Activated naive CD4-positive, alpha-beta T cell treated with anti-CD3 and anti-CD28 coated beads for 36 hours (primary cell): ENCODE results near the gene HOMER1. TPM values are rescaled to one million over a fixed set of nuclear protein-coding genes. Genes with fewer than 3 reads are reported as not detected.

Experiments
- CTCF ChIA-PET: fragments of 350-600 bp; sonication (Branson Sonifier 250); formaldehyde crosslinking; loops from one replicate; lab custom pipeline; 2021; ENCODE audit warnings: antibody characterized with exemption; lab: Charles Lee
- DNase-seq: peaks from one replicate; pipeline ENCODE4 v3.0.0-alpha.2; 2020
- H3K27ac Mint-ChIP-seq: one replicate; pipeline ENCODE4 v1.8.0; 2021; ENCODE audit warnings: mild to moderate bottlenecking, mixed read lengths
- H3K27me3 Mint-ChIP-seq: one replicate; pipeline ENCODE4 v1.8.0; 2021; ENCODE audit warnings: low read depth, mixed read lengths
- H3K36me3 Mint-ChIP-seq: one replicate; pipeline ENCODE4 v1.8.0; 2021; ENCODE audit warnings: low read depth, mixed read lengths
- H3K4me1 Mint-ChIP-seq: one replicate; pipeline ENCODE4 v1.8.0; 2021; ENCODE audit warnings: low read depth, mixed read lengths
- H3K4me3 Mint-ChIP-seq: one replicate; pipeline ENCODE4 v1.8.0; 2021; ENCODE audit warnings: mild to moderate bottlenecking, moderate library complexity, mixed read lengths
- H3K9me3 Mint-ChIP-seq: one replicate; pipeline ENCODE4 v1.8.0; 2021; ENCODE audit warnings: mixed read lengths
- intact Hi-C: fragments of 100-400 bp; cut with micrococcal nuclease; formaldehyde crosslinking; loops from one replicate; pipeline ENCODE4 v1.15.1; 2023
- total RNA-seq, 2 experiments: library from RNA; stranded (reverse); gene quantifications; one replicate each; pipeline ENCODE4 v1.2.3, GENCODE V29; 2021

The HOMER1 gene, protein sequence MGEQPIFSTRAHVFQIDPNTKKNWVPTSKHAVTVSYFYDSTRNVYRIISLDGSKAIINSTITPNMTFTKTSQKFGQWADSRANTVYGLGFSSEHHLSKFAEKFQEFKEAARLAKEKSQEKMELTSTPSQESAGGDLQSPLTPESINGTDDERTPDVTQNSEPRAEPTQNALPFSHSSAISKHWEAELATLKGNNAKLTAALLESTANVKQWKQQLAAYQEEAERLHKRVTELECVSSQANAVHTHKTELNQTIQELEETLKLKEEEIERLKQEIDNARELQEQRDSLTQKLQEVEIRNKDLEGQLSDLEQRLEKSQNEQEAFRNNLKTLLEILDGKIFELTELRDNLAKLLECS
- 1 to 10 TPM; 3.9 to 5.3 TPM for total RNA-seq

DNA sequence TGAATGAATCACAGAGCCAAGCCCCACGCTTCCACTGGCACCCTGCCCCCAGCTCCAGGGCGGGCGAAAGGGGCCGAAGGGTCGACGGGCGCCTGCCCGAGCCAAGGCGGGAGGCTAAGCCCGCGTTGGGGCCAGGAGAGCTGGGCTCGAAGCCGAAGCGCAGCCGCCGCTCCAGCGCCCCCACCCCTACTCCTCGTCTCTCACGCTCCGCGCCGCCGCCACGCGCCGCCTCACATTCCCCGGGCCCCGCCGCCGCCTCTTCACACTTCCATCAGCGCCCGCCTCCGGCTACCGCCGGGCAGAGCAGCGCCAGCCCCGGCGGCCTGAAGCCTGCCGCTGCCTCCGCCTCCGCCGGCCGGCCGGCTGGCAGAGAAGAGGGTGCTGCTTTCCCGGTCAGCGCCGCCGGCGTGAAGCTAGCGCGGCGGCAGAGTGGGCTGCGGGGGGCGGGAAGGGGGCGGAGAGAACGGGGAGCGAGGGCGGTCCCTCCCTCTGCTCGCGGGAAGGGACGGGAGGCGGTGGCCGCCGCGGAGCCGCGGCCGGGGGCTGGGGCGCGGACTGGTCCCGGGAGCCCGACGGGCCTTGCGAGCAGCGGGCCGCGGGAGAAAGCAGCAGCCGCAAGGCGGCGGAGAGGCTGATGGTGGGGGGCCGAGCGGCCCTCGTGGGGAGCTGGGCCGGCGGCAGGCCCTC lies at the start of gene HOMER1:
TSS of gene HOMER1 (minus strand) at position 431 of the 687 bp plus-strand sequence. CDS start 1,360 bp downstream, outside the sequence.
- CTCF ChIA-PET: interaction anchor here (0.9 to 1.5 kb wide), 2 partner anchors 47 to 381 kb away, joined by 3 read pairs; no protein-coding TSS in a partner anchor

GRCh38 chr5:79563247-79563590 lies 49.3 kb upstream of the HOMER1 start:
- CTCF ChIA-PET: interaction anchor here (0.5 to 0.7 kb wide), 3 partner anchors 23 to 167 kb away, joined by 4 to 6 read pairs (median 5); no protein-coding TSS in a partner anchor
- Mint-ChIP-seq H3K27me3 (no peaks in the 10 kb centered on the region), H3K36me3 (no peaks in the 10 kb centered on the region), H3K4me1 (peaks cover 36% of the 10 kb centered on the region), H3K4me3 (no peak overlapping the region), H3K27ac (no peak overlapping the region), H3K9me3 (no peaks in the 10 kb centered on the region)
- intact Hi-C loops: loop anchor here (2.0 to 5.0 kb wide), 4 partner anchors 578 to 1444 kb away; partner anchors contain the start of gene ARSB
- no peak for DNase-seq

More for the DNA sequence above, at the start of gene HOMER1:
- H3K9me3 Mint-ChIP-seq: no peaks in the 10 kb centered on the region
- DNase-seq: peak; percentile 74
- H3K4me1 Mint-ChIP-seq: peaks cover 38% of the 10 kb centered on the region
- intact Hi-C loops: loop anchor here (1.0 to 10.0 kb wide), 9 partner anchors 47 to 1737 kb away; partner anchors contain the start of genes ARSB, SERINC5, TBCA and TENT2
- H3K36me3 Mint-ChIP-seq: peaks cover 1% of the 10 kb centered on the region
- H3K27ac Mint-ChIP-seq: peak within 1 kb of the TSS; percentile 93
- peak within 1 kb of the TSS; percentile 96 for H3K4me3 Mint-ChIP-seq
- H3K27me3 Mint-ChIP-seq: peaks cover 21% of the 10 kb centered on the region

- H3K4me1 Mint-ChIP-seq: peaks cover 36% of the 10 kb centered on the region
- DNase-seq: no peak
- peak overlapping the region; percentile 99 for H3K27ac Mint-ChIP-seq
- CTCF ChIA-PET: interaction anchor here (0.5 to 1.9 kb wide), 7 partner anchors 23 to 586 kb away, joined by 3 to 6 read pairs (median 4); partner anchors contain the start of gene TENT2
- no peaks in the 10 kb centered on the region for H3K27me3 Mint-ChIP-seq
- no peak overlapping the region for H3K4me3 Mint-ChIP-seq
- H3K9me3 Mint-ChIP-seq: no peaks in the 10 kb centered on the region
- no peaks in the 10 kb centered on the region for H3K36me3 Mint-ChIP-seq
- intact Hi-C loops: loop anchor here (2.0 to 5.0 kb wide), 4 partner anchors 578 to 1445 kb away; partner anchors contain the start of gene ARSB
Measured at GRCh38 chr5:79562351-79563246, 48.7 kb upstream of the HOMER1 start.

GRCh38 chr5:79561525-79561893 lies 47.6 kb upstream of the HOMER1 start:
- Mint-ChIP-seq H3K27me3 (no peaks in the 10 kb centered on the region), H3K36me3 (no peaks in the 10 kb centered on the region), H3K4me1 (peaks cover 37% of the 10 kb centered on the region), H3K4me3 (peak overlapping the region; percentile 4), H3K9me3 (no peaks in the 10 kb centered on the region), H3K27ac (peak overlapping the region; percentile 99)
- CTCF ChIA-PET: interaction anchor here (0.8 to 1.9 kb wide), 6 partner anchors 11 to 522 kb away, joined by 3 to 6 read pairs (median 4); partner anchors contain the start of genes HOMER1 and TENT2
- intact Hi-C loops: loop anchor here (1.0 to 5.0 kb wide), 8 partner anchors 47 to 1446 kb away; partner anchors contain the start of genes HOMER1 and TENT2
- DNase-seq: peak; percentile 66

DNA sequence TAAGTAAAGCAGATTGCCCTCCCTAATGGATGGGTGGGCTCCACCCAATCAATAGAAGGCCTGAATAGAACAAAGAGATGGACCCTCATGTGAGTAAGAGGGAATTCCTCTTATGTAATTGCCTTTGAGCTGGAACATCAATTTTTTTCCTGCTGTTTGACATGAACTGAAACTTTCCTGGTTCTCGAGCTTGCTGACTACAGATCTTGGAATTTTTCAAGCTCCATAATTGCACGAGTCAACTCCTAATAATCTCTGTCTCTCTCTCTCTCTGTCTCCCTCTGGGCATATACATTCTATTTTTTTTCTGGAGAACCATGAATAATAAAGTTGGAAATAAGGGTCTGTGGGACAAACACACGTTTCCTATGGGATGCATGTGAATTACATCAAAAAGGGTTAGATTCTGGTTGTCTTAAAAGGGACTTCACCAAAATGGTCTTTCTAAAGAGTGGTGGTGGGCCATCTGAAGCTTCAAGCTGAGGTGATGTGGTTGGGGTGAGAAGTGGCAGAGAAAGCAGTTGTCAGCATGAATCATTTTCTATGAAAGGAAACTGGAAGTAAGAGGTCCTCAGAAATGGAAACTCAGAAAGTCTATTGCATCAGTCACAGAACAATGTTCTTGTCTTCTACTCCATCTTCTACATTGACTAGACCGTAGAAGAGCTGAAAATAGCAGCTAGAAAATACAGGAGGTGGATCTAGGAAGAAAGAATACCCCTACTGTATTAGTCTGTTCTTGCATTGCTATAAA lies 47.0 kb upstream of the HOMER1 start:
- peak; percentile 62 for DNase-seq
- CTCF ChIA-PET: interaction anchor here (0.8 to 1.9 kb wide), 7 partner anchors 12 to 522 kb away, joined by 3 to 6 read pairs (median 4); partner anchors contain the start of genes HOMER1 and TENT2
- peak overlapping the region; percentile 99 for H3K27ac Mint-ChIP-seq
- peak overlapping the region; percentile 4 for H3K4me3 Mint-ChIP-seq
- H3K4me1 Mint-ChIP-seq: peaks cover 40% of the 10 kb centered on the region
- intact Hi-C loops: loop anchor here (1.0 to 5.0 kb wide), 8 partner anchors 47 to 1446 kb away; partner anchors contain the start of genes HOMER1 and TENT2
- H3K9me3 Mint-ChIP-seq: no peaks in the 10 kb centered on the region
- no peaks in the 10 kb centered on the region for H3K27me3 Mint-ChIP-seq
- no peaks in the 10 kb centered on the region for H3K36me3 Mint-ChIP-seq

GRCh38 chr5:79555418-79555817 lies 41.5 kb upstream of the HOMER1 start:
- intact Hi-C loops: no loop called here
- Mint-ChIP-seq H3K27ac (no peak overlapping the region), H3K9me3 (peaks cover 7% of the 10 kb centered on the region), H3K4me3 (no peak overlapping the region), H3K27me3 (no peaks in the 10 kb centered on the region), H3K4me1 (peaks cover 18% of the 10 kb centered on the region), H3K36me3 (no peaks in the 10 kb centered on the region)
- CTCF ChIA-PET: interaction anchor here (0.9 kb wide), 1 partner anchor 300 kb away, joined by 3 read pairs; no protein-coding TSS in a partner anchor
- no peak for DNase-seq

DNA sequence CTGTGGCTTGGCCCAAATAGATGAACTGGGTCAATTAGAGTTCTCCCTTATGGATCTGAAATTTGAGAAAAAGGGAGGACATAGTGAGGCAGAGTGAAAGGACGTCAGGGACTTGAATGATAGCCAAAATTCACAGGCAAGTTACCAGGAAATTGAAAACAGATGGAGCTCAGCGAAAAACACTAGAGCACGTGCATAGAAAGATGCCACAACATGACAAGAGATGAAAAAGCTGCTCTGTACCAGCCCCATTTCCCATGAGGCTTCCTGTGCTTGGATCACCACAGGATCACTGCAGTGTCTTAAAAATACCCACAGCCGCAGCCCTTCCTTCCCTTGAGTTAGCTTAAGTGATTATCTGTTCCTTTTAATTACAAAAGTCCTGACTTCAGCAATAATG lies 39.0 kb upstream of the HOMER1 start:
- DNase-seq: peak; percentile 19
- H3K4me3 Mint-ChIP-seq: no peak overlapping the region
- intact Hi-C loops: no loop called here
- H3K9me3 Mint-ChIP-seq: peaks cover 7% of the 10 kb centered on the region
- H3K27ac Mint-ChIP-seq: no peak overlapping the region
- no peaks in the 10 kb centered on the region for H3K27me3 Mint-ChIP-seq
- CTCF ChIA-PET: no interaction called here
- peaks cover 12% of the 10 kb centered on the region for H3K4me1 Mint-ChIP-seq
- H3K36me3 Mint-ChIP-seq: no peaks in the 10 kb centered on the region

DNA sequence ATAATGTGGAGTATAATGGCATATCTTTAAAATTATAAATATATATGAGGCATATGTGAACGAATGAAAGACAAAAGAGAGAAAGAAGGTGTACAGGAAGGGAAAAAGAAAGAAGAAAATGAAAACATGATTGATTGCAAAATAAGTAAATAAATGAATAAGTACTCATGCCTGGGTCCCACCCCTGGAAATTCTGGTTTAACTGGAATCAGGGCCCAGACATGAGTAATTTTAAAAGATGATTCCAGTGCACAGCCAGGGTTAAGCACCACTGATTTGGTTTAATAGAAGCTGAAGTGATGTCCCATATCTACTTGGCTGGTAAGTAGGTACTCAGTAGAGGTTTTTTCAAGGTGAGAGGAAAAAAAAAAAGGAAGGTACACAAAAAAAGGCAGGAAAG lies 34.0 kb upstream of the HOMER1 start:
- peaks cover 7% of the 10 kb centered on the region for H3K9me3 Mint-ChIP-seq

GRCh38 chr5:79547429-79547822 lies 33.5 kb upstream of the HOMER1 start:
- Mint-ChIP-seq H3K9me3 (peaks cover 4% of the 10 kb centered on the region), H3K27ac (no peak overlapping the region), H3K4me3 (no peak overlapping the region), H3K27me3 (no peaks in the 10 kb centered on the region), H3K36me3 (no peaks in the 10 kb centered on the region), H3K4me1 (no peaks in the 10 kb centered on the region)
- no peak for DNase-seq
- intact Hi-C loops: no loop called here
- CTCF ChIA-PET: no interaction called here

More for the DNA sequence above, 34.0 kb upstream of the HOMER1 start:
- CTCF ChIA-PET: no interaction called here
- no peaks in the 10 kb centered on the region for H3K27me3 Mint-ChIP-seq
- no peak overlapping the region for H3K4me3 Mint-ChIP-seq
- H3K27ac Mint-ChIP-seq: no peak overlapping the region
- H3K36me3 Mint-ChIP-seq: no peaks in the 10 kb centered on the region
- intact Hi-C loops: no loop called here
- peaks cover 2% of the 10 kb centered on the region for H3K4me1 Mint-ChIP-seq
- DNase-seq: no peak

DNA sequence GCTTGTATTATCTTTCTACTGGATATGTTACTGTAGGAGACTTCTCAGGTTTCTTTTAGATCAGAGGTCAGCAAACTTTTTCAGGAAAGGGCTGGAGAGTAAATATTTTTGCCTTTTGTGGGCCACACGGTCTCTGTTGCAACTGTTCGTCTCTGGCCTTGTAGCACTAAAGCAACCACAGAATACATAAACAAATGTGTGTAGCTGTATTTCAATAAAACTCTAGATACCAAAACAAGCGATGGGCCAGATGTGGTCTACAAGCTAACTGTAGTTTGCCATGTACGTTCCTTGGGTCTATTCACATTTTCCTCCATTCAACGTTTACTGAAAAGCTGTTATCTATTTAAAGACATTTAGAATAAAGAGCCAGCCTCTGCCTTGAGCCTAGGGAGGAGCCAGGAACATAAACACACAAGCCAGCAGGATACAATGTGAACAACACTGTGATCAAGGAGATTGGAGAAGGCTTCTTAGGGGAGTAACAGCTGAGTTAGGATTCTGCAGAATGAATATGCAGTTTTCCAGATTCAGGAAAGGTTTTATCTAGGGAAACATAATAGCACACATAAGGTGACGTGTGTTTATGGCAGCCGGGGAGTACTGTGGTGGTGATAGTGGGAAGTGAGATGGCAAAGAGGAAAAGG lies 33.0 kb upstream of the HOMER1 start:
- intact Hi-C loops: no loop called here
- no peaks in the 10 kb centered on the region for H3K27me3 Mint-ChIP-seq
- CTCF ChIA-PET: no interaction called here
- H3K4me3 Mint-ChIP-seq: no peak overlapping the region
- no peaks in the 10 kb centered on the region for H3K36me3 Mint-ChIP-seq
- no peaks in the 10 kb centered on the region for H3K4me1 Mint-ChIP-seq
- H3K27ac Mint-ChIP-seq: no peak overlapping the region
- DNase-seq: no peak
- H3K9me3 Mint-ChIP-seq: peaks cover 2% of the 10 kb centered on the region
